ENCODE measurements around the gene YBX2. TPM values are rescaled to one million over a fixed set of nuclear protein-coding genes. Genes with fewer than 3 reads are reported as not detected.

YBX2 gene
- total RNA-seq, 1 donor from 2014 or later: 0.26 TPM

DNA sequence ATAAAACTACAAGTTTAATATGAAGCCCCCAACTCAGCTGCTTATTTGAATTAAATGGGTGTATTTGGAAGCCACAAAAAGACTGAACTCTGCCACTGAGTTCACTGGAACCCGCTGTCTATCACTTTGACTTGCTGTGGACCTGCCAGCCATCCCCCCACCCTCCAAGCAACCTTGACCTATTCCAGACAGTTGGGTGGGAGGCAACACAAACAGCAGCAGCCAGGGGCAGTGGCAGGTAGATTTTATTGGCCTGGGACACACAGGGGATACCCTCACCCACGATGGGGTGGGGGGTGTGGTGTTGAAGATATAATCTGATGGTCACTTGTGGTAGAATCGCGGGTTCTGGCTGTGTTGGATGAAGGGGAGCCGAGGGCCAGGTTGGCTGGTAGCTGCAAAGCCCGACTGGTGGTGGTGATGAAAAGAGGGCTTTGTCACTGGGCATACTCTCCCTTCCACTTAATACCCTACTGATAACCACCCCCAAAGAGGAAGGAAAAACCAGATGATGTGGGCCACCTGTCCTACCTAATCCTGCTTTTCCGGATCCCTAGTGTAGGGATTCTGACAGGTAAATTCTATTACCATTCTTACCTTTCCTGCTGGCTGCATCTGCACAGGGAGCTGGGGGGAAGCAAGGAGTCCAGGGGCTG, 18.1 kb upstream of the YBX2 start:
- DNase-seq (ENCODE audit: low read depth): no peak
- Histone ChIP-seq H3K36me3 (ENCODE audit: control insufficient read depth, insufficient read depth, low read length) (peaks cover 21% of the 10 kb centered on the region), H3K27me3 (ENCODE audit: control insufficient read depth, insufficient read depth, low read length) (no peaks in the 10 kb centered on the region), H3K4me3 (ENCODE audit: low read depth, low read length) (no peak overlapping the region)
- TF ChIP-seq, protein P1, sequence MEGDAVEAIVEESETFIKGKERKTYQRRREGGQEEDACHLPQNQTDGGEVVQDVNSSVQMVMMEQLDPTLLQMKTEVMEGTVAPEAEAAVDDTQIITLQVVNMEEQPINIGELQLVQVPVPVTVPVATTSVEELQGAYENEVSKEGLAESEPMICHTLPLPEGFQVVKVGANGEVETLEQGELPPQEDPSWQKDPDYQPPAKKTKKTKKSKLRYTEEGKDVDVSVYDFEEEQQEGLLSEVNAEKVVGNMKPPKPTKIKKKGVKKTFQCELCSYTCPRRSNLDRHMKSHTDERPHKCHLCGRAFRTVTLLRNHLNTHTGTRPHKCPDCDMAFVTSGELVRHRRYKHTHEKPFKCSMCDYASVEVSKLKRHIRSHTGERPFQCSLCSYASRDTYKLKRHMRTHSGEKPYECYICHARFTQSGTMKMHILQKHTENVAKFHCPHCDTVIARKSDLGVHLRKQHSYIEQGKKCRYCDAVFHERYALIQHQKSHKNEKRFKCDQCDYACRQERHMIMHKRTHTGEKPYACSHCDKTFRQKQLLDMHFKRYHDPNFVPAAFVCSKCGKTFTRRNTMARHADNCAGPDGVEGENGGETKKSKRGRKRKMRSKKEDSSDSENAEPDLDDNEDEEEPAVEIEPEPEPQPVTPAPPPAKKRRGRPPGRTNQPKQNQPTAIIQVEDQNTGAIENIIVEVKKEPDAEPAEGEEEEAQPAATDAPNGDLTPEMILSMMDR (IDR thresholded peaks at IDR 0.05; ENCODE audit: insufficient read depth, low read length, severe bottlenecking): no peak
- FAIRE-seq: no peak

GRCh38 chr17:7311110-7311705, 16.8 kb upstream of the YBX2 start:
- peaks cover 21% of the 10 kb centered on the region for H3K36me3 ChIP-seq (ENCODE audit: control insufficient read depth, insufficient read depth, low read length)
- DNase-seq (ENCODE audit: low read depth) (no peak), FAIRE-seq (no peak)
- H3K27me3 ChIP-seq (ENCODE audit: control insufficient read depth, insufficient read depth, low read length): no peaks in the 10 kb centered on the region
- TF ChIP-seq, protein P1 (IDR thresholded peaks at IDR 0.05; ENCODE audit: insufficient read depth, low read length, severe bottlenecking): no peak
- H3K4me3 ChIP-seq (ENCODE audit: low read depth, low read length): no peak overlapping the region

DNA sequence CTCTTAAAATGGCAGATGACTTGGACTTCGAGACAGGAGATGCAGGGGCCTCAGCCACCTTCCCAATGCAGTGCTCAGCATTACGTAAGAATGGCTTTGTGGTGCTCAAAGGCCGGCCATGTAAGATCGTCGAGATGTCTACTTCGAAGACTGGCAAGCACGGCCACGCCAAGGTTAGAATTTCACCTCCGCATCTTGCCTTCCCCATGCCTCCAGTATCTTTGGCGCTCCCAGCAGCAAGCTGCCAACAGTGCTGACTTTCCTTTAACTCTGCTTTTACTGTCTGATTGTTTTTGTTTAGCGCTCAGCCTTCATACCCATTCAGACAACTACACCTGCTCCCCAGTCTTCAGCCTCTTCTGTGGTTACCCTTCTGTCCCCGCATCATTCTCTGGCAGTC, 15.2 kb upstream of the YBX2 start:
- peaks cover 20% of the 10 kb centered on the region for H3K36me3 ChIP-seq (ENCODE audit: control insufficient read depth, insufficient read depth, low read length)
- TF ChIP-seq, protein P1 (IDR thresholded peaks at IDR 0.05; ENCODE audit: insufficient read depth, low read length, severe bottlenecking): no peak
- FAIRE-seq (no peak), DNase-seq (ENCODE audit: low read depth) (no peak)
- no peaks in the 10 kb centered on the region for H3K27me3 ChIP-seq (ENCODE audit: control insufficient read depth, insufficient read depth, low read length)
- no peak overlapping the region for H3K4me3 ChIP-seq (ENCODE audit: low read depth, low read length)

- TF ChIP-seq, protein P1 (IDR thresholded peaks at IDR 0.05; ENCODE audit: insufficient read depth, low read length, severe bottlenecking): no peak
- H3K36me3 ChIP-seq (ENCODE audit: control insufficient read depth, insufficient read depth, low read length): peaks cover 20% of the 10 kb centered on the region
- DNase-seq (ENCODE audit: low read depth) (peak; percentile 78), FAIRE-seq (peak; percentile 87)
- peak overlapping the region; percentile 82 for H3K4me3 ChIP-seq (ENCODE audit: low read depth, low read length)
- H3K27me3 ChIP-seq (ENCODE audit: control insufficient read depth, insufficient read depth, low read length): no peaks in the 10 kb centered on the region
Observed at GRCh38 chr17:7308625-7309433, 14.4 kb upstream of the YBX2 start.

GRCh38 chr17:7307686-7308624, 13.5 kb upstream of the YBX2 start:
- TF ChIP-seq, protein P1 (IDR thresholded peaks at IDR 0.05; ENCODE audit: insufficient read depth, low read length, severe bottlenecking): no peak
- Histone ChIP-seq H3K36me3 (ENCODE audit: control insufficient read depth, insufficient read depth, low read length) (peaks cover 18% of the 10 kb centered on the region), H3K4me3 (ENCODE audit: low read depth, low read length) (peak overlapping the region; percentile 82), H3K27me3 (ENCODE audit: control insufficient read depth, insufficient read depth, low read length) (no peaks in the 10 kb centered on the region)
- FAIRE-seq (no peak), DNase-seq (ENCODE audit: low read depth) (no peak)

Measured in bronchial epithelial cell (primary cell).